Esophagus squamous epithelium (tissue), 5 donors: ENCODE measurements around the gene TAF4B. TPM values are rescaled to one million over a fixed set of nuclear protein-coding genes. Genes with fewer than 3 reads are reported as not detected.
"Not testable (repeated sequence)": the region's sequence is repeated elsewhere in the genome, so short reads cannot be mapped to it uniquely, and the experiment has no call there.

Experiments used
- DNase-seq: peaks from one replicate; lab custom pipeline; 2025; lab: John Stamatoyannopoulos, UW
- H3K27ac ChIP-seq, 4 donors: fragments of 200-600 bp; sonication (generic); one replicate each; pipeline ENCODE4 v1.5.1; 2016 to 2019; ENCODE audit warnings: mild to moderate bottlenecking in 1 of 4
- H3K27me3 ChIP-seq, 4 donors: fragments of 200-600 bp; sonication (generic); 1 replicate in 3 of 4; 2 replicates in 1 of 4; pipeline versions ENCODE4 v1.5.1 to v1.6.0; 2017 to 2021; ENCODE audit warnings: antibody characterized with exemption in 1 of 4
- H3K36me3 ChIP-seq, 3 donors: fragments of 200-600 bp; sonication (generic); one replicate each; pipeline ENCODE4 v1.5.1; 2016 to 2019
- H3K4me1 ChIP-seq, 3 donors: fragments of 200-600 bp; sonication (generic); one replicate each; pipeline ENCODE4 v1.5.1; 2017 to 2019
- H3K4me3 ChIP-seq, 4 donors: fragments of 200-600 bp; sonication (generic); 1 replicate in 3 of 4; 2 replicates in 1 of 4; pipeline ENCODE4 v1.5.1; 2016 to 2019; ENCODE audit warnings: mild to moderate bottlenecking in 2 of 4, moderate library complexity in 1 of 4
- H3K9me3 ChIP-seq, 3 donors: fragments of 200-600 bp; sonication (generic); one replicate each; pipeline ENCODE4 v1.5.1; 2016 to 2019
- CTCF ChIP-seq, 6 experiments: fragments of 450-650 bp in 4 of 6; fragments of 200-600 bp in 2 of 6; sonication (generic) in 2 of 6; IDR thresholded peaks; one replicate each; pipeline ENCODE4 v1.5.1; 2016 to 2019; ENCODE audit warnings: antibody characterized with exemption in 6 of 6, mild to moderate bottlenecking in 4 of 6, moderate library complexity in 4 of 6
- POLR2A ChIP-seq, 4 donors: fragments of 450-650 bp; IDR thresholded peaks; one replicate each; pipeline ENCODE4 v1.6.1; 2017; ENCODE audit warnings: antibody characterized with exemption in 4 of 4, mild to moderate bottlenecking in 4 of 4, moderate library complexity in 3 of 4
- WGBS, 2 donors: methylation state at CpG; one replicate each; pipeline ENCODE4 v1.1.5; 2018; 5-methylcytosine and 5-hydroxymethylcytosine counted together
- intact Hi-C: fragments of 100-400 bp; cut with DNase I; formaldehyde crosslinking; loops from one replicate; pipeline ENCODE4 v1.15.0; 2022
- total RNA-seq, 4 donors: library from RNA; depleted of rRNA; stranded (reverse); fragments of >200 nt; gene quantifications; one replicate each; pipeline ENCODE4 v1.1.0, GENCODE V29; 2016
- donor health status: DM: yes; HTN: yes; CAD: no.

The TAF4B gene
- total RNA-seq, 4 donors from 2014 or later, result 5.9 to 20.2 (median 7.0) TPM

DNA sequence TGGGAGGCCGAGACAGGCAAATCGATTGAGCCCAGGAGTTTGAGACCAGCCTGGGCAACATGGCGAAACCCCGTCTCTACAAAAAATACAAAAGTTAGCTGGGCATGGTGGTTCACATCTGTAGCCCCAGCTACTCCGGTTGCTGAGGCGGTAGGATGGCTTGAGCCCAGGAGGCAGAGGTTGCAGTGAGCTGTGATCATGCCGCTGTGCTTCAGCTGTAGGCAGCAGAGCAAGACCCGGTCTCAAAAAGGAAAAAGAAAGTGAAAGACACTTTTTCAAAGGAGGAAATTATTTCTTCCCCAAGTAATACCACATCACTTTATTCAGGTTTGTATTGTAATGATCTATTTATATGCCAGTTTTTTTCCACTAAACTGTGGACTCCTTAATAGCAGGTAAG is 35.7 kb upstream of the TAF4B start:
- no peaks in the 10 kb centered on the region for H3K27me3 ChIP-seq
- no peak overlapping the region for H3K27ac ChIP-seq
- TF ChIP-seq CTCF (IDR thresholded peaks at IDR 0.05), result no peak
- TF ChIP-seq POLR2A (IDR thresholded peaks at IDR 0.05), result no peak
- intact Hi-C loops, result no loop called here
- no peaks in the 10 kb centered on the region for H3K36me3 ChIP-seq
- DNase-seq, result no peak
- 70 to 74% methylated on average over 8 of the region's 8 CpGs for WGBS, 2 donors
- no peak overlapping the region for H3K4me3 ChIP-seq
- H3K4me1 ChIP-seq, result no peaks in the 10 kb centered on the region
- no peaks in the 10 kb centered on the region for H3K9me3 ChIP-seq

- Histone ChIP-seq H3K4me1 (no peaks in the 10 kb centered on the region), H3K36me3 (no peaks in the 10 kb centered on the region), H3K9me3 (no peaks in the 10 kb centered on the region), H3K4me3 (no peak overlapping the region), H3K27ac (no peak overlapping the region), H3K27me3 (no peaks in the 10 kb centered on the region)
- DNase-seq, result no peak
- intact Hi-C loops, result no loop called here
- TF ChIP-seq POLR2A (IDR thresholded peaks at IDR 0.05), result no peak
- 62 to 78% methylated on average over 1 of the region's 1 CpG for WGBS, 2 donors
Measured at GRCh38 chr18:26192233-26192632, 34.0 kb upstream of the TAF4B start.

- no peaks in the 10 kb centered on the region for H3K9me3 ChIP-seq
- intact Hi-C loops, result no loop called here
- 85 to 89% methylated on average over 3 of the region's 3 CpGs for WGBS, 2 donors
- TF ChIP-seq CTCF (IDR thresholded peaks at IDR 0.05) (no peak), POLR2A (IDR thresholded peaks at IDR 0.05) (no peak)
- no peak for DNase-seq
- no peaks in the 10 kb centered on the region for H3K4me1 ChIP-seq
- no peak overlapping the region for H3K4me3 ChIP-seq
- no peaks in the 10 kb centered on the region for H3K36me3 ChIP-seq
- H3K27me3 ChIP-seq, result no peaks in the 10 kb centered on the region
- H3K27ac ChIP-seq, result no peak overlapping the region
Measured at GRCh38 chr18:26196605-26197004, 29.6 kb upstream of the TAF4B start.

GRCh38 chr18:26202001-26202400 is 24.2 kb upstream of the TAF4B start:
- H3K27me3 ChIP-seq, DNase-seq, H3K4me1 ChIP-seq, intact Hi-C loops, H3K4me3 ChIP-seq, H3K27ac ChIP-seq, H3K36me3 ChIP-seq, H3K9me3 ChIP-seq: not testable (repeated sequence)
- 71 to 91% methylated on average over 7 to 8 of the region's 9 CpGs for WGBS, 2 donors

DNA sequence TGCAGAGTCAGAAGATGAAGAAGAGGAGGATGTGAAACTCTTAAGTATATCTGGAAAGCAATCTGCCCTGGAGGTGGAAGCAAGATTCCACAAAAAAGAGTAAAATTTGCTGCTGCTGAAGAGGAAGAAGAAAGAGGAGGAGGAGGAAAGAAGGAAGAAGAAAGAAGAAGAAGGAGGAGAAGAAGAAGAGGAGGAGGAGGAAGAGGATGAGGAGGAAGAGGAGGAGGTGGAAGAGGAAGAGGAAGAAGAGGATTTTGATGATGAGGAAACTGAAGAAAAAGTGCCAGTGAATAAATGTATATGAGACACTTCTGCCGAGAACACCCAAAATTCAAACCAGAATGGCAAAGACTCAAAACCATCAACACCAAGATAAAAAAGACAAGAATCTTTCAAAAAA is 20.9 kb upstream of the TAF4B start:
- Histone ChIP-seq H3K4me1 (peaks cover 0 to 5% (median 0%) of the 10 kb centered on the region in 3 donors), H3K27me3 (no peaks in the 10 kb centered on the region), H3K36me3 (no peaks in the 10 kb centered on the region), H3K9me3 (no peaks in the 10 kb centered on the region), H3K4me3 (no peak overlapping the region), H3K27ac (no peak overlapping the region)
- intact Hi-C loops, result no loop called here
- 87 to 90% methylated on average over 1 of the region's 1 CpG for WGBS, 2 donors
- no peak for DNase-seq
- TF ChIP-seq POLR2A (IDR thresholded peaks at IDR 0.05) (no peak), CTCF (IDR thresholded peaks at IDR 0.05) (no peak)

DNA sequence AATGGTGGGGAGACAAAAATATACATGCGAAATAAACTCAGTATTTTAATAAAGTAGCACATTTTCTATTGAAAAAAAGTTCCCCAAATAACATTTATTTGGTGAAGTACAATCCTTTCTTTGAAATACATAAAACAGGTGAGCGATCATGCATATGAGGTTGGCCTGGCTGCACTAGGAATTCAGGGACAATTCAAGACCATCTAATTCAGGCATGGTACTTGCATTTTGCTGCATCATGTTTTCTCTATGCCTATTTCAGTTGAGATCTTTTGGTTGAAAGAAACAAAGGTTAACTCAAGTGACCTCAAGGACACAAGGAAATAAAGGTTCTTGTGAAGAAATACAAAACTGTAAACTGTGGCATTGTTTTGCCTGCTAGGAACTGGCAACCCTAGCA is 19.8 kb upstream of the TAF4B start:
- Histone ChIP-seq H3K9me3 (no peaks in the 10 kb centered on the region), H3K27ac (no peak overlapping the region), H3K4me3 (no peak overlapping the region), H3K27me3 (no peaks in the 10 kb centered on the region), H3K4me1 (peaks cover 0 to 5% (median 0%) of the 10 kb centered on the region in 3 donors), H3K36me3 (no peaks in the 10 kb centered on the region)
- intact Hi-C loops, result no loop called here
- TF ChIP-seq CTCF (IDR thresholded peaks at IDR 0.05) (no peak), POLR2A (IDR thresholded peaks at IDR 0.05) (no peak)
- DNase-seq, result no peak
- 92% methylated on average over 2 of the region's 2 CpGs for WGBS, 2 donors
